IMR-90 (cell line): Measurements from ENCODE around the gene CDO1.

Experiments
- CTCF ChIP-seq: conservative IDR thresholded peaks from 2 replicates; pipeline ENCODE4 v1.5.1; 2012; ENCODE audit warnings: mild to moderate bottlenecking, low read depth, low read length, improper control_type of control experiment
- RFX5 ChIP-seq: IDR thresholded peaks from 2 replicates; pipeline ENCODE4 v1.8.0; 2012; ENCODE audit warnings: low read depth, mild to moderate bottlenecking, low read length, moderate library complexity
- SMC3 ChIP-seq: fragments of 150-350 bp; IDR thresholded peaks from 2 replicates; pipeline ENCODE4 v1.6.1; 2016; ENCODE audit warnings: low read depth, mild to moderate bottlenecking, antibody characterized with exemption, low read length, moderate library complexity

- TF ChIP-seq SMC3: no peak
- no peak for TF ChIP-seq CTCF
- TF ChIP-seq RFX5: no peak
Measured at GRCh38 chr5:115801152-115801551, 15.3 kb downstream of the CDO1 start.
